ENCODE data around the gene NIPBL.
A peak's percentile ranks its signal among the peaks of the same experiment; 100 is the strongest.
"Not testable (repeated sequence)": the region's sequence is repeated elsewhere in the genome, so short reads cannot be mapped to it uniquely, and the experiment has no call there.

Gene NIPBL

GRCh38 chr5:36876299-36876964 is at the start of gene NIPBL:
TSS of gene NIPBL (plus strand) at chr5:36876769. CDS start at chr5:36953697, 76,928 bp downstream.
- DNase-seq (ENCODE audit: low read depth), result peak; percentile 89

DNA sequence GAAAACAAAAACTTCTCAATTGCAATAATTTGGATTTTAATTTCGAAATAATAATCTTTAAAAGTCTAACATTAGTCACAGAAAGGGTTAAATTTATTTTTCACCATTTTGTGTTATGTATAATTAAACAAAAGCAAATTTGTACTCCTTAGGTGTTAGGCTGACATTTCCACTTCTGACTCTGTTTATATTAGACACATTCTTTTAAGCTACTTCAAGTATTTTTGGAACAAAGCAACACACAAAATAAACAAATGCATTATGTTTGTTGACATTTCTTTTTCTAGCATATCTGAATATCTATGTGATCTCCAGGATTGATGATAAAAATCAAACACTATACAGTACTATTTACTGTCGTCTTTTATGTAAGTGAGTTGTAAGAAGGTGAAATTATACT is 44.3 kb upstream of the NIPBL start:
- no peak for DNase-seq (ENCODE audit: low read depth)

DNA sequence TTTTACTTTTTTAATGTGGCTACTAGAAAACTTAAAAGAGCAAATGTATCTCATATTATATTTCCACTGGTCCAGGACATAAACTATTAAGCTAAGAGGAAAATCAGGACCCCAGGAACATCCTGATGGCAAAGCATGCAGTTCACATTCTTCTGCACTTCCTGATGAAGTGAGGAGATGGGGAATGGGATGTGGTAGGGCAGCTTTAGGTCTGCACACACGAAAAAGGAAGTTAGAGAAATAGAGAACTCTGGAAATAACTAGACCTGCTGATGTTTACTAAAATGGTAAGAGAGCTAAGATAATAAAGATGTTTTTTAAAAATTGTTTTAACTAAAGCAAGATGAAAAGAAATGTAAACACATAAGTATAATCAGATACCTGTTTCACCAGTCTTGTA is 39.7 kb upstream of the NIPBL start:
- no peak for DNase-seq (ENCODE audit: low read depth)

- no peak for DNase-seq (ENCODE audit: low read depth)
These were observed 36.8 kb upstream of the NIPBL start for GRCh38 chr5:36839489-36840476.

GRCh38 chr5:36841677-36842076 is 34.9 kb upstream of the NIPBL start:
- DNase-seq (ENCODE audit: low read depth), result no peak

DNA sequence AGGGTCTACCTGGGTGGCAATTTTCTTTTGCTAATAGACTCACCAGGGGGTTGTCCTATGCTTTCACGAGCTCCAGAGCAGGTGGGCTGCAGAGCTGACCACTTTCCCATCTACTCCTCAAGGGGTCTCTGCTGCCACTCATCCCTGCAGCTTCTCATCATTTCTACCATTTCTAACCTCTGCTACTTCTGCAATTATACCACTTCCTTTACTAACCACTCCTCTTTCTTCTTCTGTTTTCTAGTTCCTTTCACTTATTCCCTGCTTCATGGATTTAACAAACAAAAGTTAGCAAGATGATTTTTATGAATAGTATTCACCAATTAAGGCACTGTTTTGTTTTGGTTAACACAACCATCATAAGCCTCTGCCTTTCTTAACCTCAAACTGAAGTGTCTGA is 34.5 kb upstream of the NIPBL start:
- no peak for DNase-seq (ENCODE audit: low read depth)

GRCh38 chr5:36844305-36844704 is 32.3 kb upstream of the NIPBL start:
- no peak for DNase-seq (ENCODE audit: low read depth)

DNA sequence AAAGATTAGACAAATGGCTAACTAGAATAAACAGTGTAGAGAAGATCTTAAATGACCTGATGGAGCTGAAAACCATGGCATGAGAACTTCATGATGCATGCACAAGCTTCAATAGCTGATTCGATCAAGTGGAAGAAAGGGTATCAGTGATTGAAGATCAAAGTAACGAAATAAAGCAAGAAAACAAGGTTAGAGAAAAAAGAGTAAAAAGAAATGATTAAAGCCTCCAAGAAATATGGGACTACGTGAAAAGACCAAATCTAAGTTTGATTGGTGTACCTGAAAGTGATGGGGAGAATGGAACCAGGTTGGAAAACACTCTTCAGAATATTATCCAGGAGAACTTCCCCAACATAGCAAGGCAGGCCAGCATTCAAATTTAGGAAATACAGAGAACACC is 28.0 kb upstream of the NIPBL start:
- not testable (repeated sequence) for DNase-seq (ENCODE audit: low read depth)

DNA sequence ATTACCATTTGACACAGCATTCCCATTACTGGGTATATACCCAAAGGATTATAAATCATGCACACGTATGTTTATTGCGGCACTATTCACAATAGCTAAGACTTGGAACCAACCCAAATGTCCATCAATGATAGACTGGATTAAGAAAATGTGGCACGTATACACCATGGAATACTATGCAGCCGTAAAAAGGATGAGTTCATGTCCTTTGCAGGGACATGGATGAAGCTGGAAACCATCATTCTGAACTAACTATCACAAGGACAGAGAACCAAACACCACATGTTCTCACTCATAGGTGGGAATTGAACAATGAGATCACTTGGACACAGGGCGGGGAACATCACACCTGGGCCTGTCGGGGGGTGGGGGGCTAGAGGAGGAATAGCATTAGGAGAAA is 23.7 kb upstream of the NIPBL start:
- DNase-seq (ENCODE audit: low read depth), result not testable (repeated sequence)

DNA sequence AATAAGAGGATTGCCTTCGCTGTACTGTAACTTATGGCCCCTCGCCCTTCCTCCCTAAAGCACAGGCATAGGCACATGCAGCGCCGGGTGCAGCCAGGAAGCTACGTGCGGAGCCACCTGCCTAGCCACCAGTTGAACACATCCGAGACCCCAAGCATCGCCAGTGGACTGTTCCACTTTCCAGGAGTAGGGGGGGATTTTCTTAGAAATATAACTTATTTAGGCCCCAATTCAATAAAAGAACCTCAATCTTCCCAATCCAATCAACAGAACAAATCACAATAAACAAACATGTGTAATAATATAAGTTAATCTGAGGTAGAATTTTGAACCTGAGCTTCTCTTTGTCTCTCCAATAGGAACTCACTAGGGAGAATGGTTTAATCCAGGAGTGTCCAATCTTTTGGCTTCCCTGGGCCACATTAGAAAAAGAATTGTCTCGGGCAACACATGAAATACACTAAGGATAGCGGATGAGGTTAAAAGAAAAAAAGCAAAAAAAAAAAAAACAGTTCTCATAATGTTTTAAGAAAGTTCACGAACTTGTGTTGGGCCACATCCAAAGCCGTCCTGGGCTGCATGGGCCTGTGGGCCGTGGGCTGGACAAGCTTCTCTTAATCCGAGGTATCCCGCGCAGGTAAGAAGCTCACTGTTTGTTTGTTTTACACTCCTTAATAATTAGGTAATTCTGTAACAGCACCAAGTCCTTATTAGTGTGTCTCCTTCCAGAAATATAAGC is 22.0 kb upstream of the NIPBL start:
- DNase-seq (ENCODE audit: low read depth), result no peak

GRCh38 chr5:36855141-36855495 is 21.5 kb upstream of the NIPBL start:
- DNase-seq (ENCODE audit: low read depth), result no peak

DNA sequence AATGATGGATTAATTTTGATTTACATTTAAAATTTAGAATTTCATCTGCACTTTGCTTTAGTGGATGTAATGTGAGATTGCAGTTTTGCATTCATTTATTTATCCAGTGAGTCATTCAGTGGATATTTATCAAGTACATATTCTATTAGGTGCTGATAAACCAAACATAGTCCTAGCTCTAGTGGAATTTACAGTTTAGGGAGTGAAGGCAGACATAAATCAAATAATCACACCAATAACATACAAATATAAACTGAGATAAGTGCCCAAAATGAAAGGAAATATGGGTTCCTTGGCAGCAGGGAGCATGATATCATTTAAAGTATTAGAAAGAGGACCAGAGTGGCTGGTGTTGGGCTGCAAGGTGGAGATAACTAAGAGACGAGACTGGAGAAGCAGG is 14.7 kb upstream of the NIPBL start:
- no peak for DNase-seq (ENCODE audit: low read depth)

DNA sequence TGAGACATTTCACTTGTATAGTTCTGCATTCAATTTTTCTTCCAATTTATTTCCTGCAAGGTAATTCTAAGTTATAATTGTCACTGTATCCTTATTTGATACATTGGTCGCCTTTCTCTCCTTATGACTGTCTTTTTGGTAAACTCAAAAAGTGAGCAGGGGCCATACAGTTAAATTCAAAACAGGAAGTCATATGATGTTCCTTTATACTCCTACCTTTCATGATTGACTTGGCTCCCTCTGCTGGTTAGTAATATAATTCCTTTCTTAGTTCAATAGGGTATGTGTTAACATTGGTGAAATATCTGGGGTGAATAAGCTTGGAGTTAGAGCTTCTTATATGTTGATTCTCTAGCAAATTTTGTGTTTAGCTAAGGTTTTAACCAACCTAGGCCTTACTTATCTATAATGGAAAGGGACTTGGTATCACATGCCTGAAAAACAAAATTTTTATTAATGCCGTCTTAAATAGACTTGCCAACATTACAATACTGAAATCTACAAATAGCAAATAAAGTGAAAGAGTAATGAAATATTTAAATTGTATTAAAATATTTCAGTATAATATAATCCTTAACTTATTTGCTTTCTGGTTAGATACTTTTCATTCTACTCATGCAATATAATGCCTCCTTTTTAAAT is 6.0 kb upstream of the NIPBL start:
- no peak for DNase-seq (ENCODE audit: low read depth)

DNA sequence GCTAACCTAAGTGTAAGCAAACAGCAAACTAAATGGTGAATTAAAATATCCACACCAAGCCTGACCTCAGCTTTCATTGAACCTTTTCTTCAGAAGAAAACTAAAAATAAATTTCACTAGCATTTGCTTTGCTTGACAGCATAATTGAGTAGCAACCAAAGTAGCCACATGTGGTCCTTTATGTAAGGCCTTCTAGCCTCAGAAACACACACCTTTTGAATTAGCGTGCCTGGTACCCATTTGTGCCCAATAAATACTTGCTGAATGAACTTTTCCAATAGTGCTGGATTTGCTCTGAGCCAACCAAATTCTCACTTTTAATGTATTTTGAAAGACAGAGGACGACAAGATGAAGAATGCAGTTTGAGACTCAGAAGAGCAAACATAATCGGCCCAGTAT is 2.1 kb upstream of the NIPBL start:
- no peak for DNase-seq (ENCODE audit: low read depth)

DNA sequence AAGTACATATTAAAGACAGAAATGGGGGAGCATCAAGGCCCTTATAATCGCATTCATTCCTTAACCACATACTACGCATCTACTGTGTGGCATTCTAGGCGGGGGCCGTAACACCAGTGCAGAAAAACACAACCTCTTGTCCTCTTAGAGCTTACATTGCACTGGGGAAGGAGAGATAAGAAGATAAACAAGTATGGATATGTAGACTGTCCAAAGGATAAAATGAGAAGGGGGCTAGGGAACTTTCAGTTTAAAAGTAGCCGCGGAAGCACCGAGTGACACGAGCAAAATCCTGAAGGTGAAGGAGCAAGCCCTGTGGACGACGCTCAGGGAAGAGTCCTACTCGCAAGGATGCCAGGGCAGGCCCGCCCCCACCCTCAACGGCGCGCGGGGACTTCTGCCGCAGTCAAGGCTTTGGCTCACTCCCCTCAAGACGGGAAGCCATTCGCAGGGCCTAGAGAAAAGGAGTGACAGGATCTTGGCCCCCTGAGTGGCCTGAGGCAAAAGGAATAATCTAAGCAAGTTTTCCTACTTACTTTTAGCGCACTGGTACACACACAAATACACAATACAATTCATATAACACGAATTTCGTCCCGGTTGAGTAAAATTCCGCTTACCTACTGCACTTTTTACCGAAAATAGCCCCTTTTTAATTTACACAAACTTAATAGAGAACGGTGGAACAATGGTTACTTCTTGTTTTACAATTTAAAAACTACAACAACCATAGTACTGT is 1.3 kb upstream of the NIPBL start:
- no peak for DNase-seq (ENCODE audit: low read depth)

DNA sequence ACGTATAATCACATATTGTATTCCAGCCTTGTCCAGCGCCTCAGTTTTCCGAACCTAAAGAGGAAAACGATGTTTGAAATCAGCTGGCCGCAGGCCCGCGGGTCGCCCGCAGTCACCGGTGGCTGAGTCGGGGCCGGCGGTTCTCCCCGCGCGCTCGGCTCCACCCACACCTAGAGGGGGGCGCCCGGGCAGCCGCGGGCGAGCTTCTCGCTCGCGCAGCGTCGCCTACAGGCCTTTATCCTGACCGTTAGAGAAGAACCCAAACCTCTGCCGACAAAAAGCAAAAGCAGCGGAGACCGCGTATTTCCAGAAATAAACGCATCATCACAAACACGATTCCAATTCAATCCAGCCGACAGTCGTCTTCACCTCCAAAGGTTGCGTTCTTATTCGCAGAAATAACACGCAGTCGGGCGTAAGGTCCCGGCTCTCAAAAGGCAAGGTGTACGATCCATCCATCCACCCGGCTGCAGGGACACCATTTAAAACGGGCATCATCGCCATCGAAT is 725 bp upstream of the NIPBL start:
- DNase-seq (ENCODE audit: low read depth), result no peak

DNA sequence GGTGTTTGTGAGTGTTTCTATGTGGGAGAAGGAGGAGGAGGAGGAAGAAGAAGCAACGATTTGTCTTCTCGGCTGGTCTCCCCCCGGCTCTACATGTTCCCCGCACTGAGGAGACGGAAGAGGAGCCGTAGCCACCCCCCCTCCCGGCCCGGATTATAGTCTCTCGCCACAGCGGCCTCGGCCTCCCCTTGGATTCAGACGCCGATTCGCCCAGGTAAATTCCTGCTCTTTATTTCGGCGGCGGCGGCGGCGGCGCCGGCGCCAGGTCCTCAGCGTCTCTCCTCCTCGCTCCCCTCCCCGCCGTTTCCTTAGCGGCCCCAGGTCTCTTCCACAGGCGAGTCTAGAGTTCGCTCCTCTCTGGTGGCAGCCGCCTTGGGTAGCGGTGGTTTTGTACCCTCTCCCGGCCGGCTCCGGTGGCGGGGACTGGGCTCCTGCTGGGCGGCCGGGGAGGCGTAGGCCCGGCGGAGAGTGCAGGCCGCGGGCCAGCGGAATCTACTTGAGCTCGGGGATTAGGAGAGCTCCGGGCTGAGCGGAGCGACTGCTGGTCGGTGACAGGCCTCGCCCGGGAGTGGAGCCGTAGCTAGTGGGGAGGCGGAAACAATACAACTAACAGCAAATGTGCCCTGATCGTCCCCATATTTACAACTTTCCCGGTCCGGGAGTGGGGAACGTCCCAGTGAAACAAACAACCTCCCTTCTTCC is 547 bp downstream of the NIPBL start:
- DNase-seq (ENCODE audit: low read depth), result no peak

DNA sequence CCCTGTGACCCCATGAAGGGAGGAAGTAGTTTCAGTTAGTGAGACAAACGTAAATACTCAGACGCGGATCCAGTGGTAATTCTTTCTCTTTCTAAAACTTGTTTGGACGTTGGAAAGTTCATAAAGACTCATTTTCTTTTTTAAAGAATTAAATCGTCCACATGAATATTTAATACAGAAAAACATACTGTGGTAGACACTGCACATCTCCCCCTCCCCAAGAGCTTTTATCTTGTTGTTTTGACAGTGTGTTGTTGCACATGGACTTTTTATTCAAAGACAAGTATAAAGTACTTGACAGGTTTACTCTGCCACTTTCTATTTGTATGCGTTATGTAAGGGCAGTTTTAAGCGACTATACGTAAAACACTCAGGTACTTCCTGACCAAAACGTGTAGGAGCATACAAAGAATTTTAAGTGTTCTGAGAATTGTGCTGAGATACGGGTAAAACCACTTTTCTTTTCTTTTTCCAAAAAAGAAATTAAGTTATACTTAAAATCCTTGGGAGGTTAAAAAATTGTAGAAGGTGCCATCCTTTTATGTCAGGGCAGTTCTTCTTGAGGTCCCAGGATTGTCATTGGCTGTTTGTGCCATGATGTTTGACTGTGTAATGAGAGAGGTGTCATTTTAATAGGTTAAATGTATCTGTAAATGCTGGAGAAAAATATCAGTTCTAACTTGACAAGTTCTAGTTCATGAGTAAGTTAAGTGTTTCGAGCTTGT is 1.3 kb downstream of the NIPBL start:
- no peak for DNase-seq (ENCODE audit: low read depth)

DNA sequence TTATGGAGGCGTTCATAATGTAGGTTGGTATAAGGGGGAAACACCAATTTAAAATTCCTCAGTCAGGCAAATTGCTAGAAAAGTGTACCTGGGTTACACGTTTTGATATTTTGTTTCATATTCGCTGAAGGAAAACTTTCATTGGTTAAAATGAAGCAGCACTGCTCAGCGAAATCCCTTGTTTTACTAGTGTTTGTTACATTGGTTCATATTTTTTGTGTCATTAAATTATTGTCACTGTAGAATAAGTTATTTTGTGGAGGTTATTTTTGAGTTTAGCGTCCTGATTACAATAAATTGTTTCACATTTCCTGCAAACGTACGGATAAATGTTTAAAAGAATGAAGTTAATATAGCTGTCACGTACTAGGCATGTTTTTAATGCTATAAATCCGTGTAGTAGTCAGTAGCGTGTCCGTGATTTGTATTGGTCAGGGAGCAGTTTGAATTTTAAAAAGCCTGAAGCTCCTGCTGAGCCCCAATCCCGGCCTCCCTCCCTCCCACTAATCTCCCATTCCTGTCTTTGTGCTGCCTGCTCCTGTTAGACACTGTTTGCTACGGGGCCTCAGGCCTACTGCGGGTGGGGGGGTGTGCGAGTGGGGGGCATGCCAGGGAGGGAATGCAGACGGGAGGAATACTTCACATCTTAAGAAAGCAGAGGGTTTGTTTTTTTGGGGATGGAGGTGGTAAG is 2.0 kb downstream of the NIPBL start:
- DNase-seq (ENCODE audit: low read depth), result no peak
